Stomach (tissue), 9 donors: ENCODE measurements around the gene RGS6. TPM values are rescaled to one million over a fixed set of nuclear protein-coding genes. Genes with fewer than 3 reads are reported as not detected.

Experiments used
- DNase-seq, 2 donors: peaks; one replicate each; pipeline versions ENCODE4 v3.0.0 to v3.0.0-alpha.2; 2013 to 2019
- H3K27ac ChIP-seq, 5 donors: fragments of 200-600 bp in 4 of 5; sonication (generic) in 4 of 5; one replicate each; pipeline ENCODE4 v1.5.1; 2013 to 2019; ENCODE audit warnings: mild to moderate bottlenecking in 1 of 5, moderate library complexity in 1 of 5
- H3K27me3 ChIP-seq, 3 donors: fragments of 200-600 bp; sonication (generic); one replicate each; pipeline ENCODE4 v1.5.1; 2017 to 2019; ENCODE audit warnings: mixed run types in 1 of 3
- H3K36me3 ChIP-seq, 4 donors: fragments of 200-600 bp; sonication (generic); 1 replicate in 3 of 4; 2 replicates in 1 of 4; pipeline ENCODE4 v1.5.1; 2016 to 2019
- H3K4me1 ChIP-seq, 4 donors: fragments of 200-600 bp; sonication (generic); one replicate each; pipeline ENCODE4 v1.5.1; 2016 to 2019
- H3K4me3 ChIP-seq, 4 donors: fragments of 200-600 bp; sonication (generic) in 3 of 4; one replicate each; pipeline ENCODE4 v1.5.1; 2016 to 2019; ENCODE audit warnings: mild to moderate bottlenecking in 1 of 4
- H3K9me3 ChIP-seq, 4 donors: fragments of 200-600 bp; sonication (generic); one replicate each; pipeline ENCODE4 v1.5.1; 2016 to 2019
- EP300 ChIP-seq: sonication (generic); formaldehyde crosslinking; IDR thresholded peaks from one replicate; pipeline ENCODE4 v1.6.1; 2017; ENCODE audit warnings: antibody characterized with exemption
- POLR2A ChIP-seq, 4 donors: fragments of 450-650 bp; IDR thresholded peaks; one replicate each; pipeline ENCODE4 v1.6.1; 2016; ENCODE audit warnings: antibody characterized with exemption in 4 of 4, control low read depth in 2 of 4, mild to moderate bottlenecking in 1 of 4, moderate library complexity in 1 of 4
- POLR2AphosphoS5 ChIP-seq, 3 donors: sonication (generic); formaldehyde crosslinking; IDR thresholded peaks; one replicate each; pipeline ENCODE4 v1.6.1; 2016; ENCODE audit warnings: antibody characterized with exemption in 3 of 3
- WGBS, 5 donors: extraction: QIAGEN DNeasy Blood & Tissue Kit in 3 of 5; methylation state at CpG; one replicate each; pipeline versions ENCODE4 v1.1.5 to v1.1.7; 2013 to 2018; 5-methylcytosine and 5-hydroxymethylcytosine counted together
- intact Hi-C: fragments of 100-400 bp; cut with DNase I; formaldehyde crosslinking; loops from one replicate; pipeline ENCODE4 v1.15.1; 2023; ENCODE audit warnings: low total_unique reads
- polyA plus RNA-seq, 3 donors: library from polyadenylated mRNA; stranded (reverse); fragments of 200-250 nt; gene quantifications; one replicate each; pipeline ENCODE4 v1.2.3, GENCODE V29; 2013
- total RNA-seq, 5 donors: library from RNA; depleted of rRNA; stranded (reverse); fragments of >200 nt; gene quantifications; one replicate each; pipeline versions ENCODE4 v1.1.0 to v1.2.3, GENCODE V29; 2014 to 2016
- TF ChIP-seq, protein P1 (sequence below), 7 experiments: fragments of 450-650 bp in 4 of 7; fragments of 200-600 bp in 3 of 7; sonication (generic) in 3 of 7; IDR thresholded peaks; one replicate each; pipeline ENCODE4 v1.5.1; 2016 to 2019; ENCODE audit warnings: antibody characterized with exemption in 7 of 7, control low read depth in 2 of 7, mild to moderate bottlenecking in 1 of 7
- donor health status: healthy with polysubstance abuse.
- donor health status: Bipolar disorder and iron deficiency.
- donor health status: healthy.

Gene RGS6
- total and polyA plus RNA-seq, 8 donors, result 0.25 to 18.0 (median 0.92) TPM; not detected in 1

DNA sequence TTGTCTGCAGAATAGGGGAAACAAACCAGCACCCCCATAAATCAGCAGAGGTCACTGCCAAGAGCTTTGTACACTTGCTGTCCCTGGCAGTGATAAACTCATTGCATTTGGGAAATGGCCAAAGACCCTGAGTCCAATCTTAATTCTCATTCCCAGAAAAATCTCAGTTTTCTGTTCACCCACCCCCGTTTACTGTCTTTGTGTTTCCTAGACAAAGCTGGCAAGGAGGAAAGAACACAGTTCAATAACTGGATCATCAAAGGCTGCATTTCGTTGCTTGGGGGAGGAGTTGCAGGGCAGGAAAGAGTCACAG is 596.6 kb downstream of the RGS6 start:
- no peak overlapping the region for H3K27ac ChIP-seq
- no peak overlapping the region for H3K4me3 ChIP-seq
- H3K27me3 ChIP-seq, result no peaks in the 10 kb centered on the region
- no peak for TF ChIP-seq POLR2A (IDR thresholded peaks at IDR 0.05)
- TF ChIP-seq EP300, result no peak
- no peak for TF ChIP-seq POLR2AphosphoS5 (IDR thresholded peaks at IDR 0.05)
- TF ChIP-seq, protein P1, sequence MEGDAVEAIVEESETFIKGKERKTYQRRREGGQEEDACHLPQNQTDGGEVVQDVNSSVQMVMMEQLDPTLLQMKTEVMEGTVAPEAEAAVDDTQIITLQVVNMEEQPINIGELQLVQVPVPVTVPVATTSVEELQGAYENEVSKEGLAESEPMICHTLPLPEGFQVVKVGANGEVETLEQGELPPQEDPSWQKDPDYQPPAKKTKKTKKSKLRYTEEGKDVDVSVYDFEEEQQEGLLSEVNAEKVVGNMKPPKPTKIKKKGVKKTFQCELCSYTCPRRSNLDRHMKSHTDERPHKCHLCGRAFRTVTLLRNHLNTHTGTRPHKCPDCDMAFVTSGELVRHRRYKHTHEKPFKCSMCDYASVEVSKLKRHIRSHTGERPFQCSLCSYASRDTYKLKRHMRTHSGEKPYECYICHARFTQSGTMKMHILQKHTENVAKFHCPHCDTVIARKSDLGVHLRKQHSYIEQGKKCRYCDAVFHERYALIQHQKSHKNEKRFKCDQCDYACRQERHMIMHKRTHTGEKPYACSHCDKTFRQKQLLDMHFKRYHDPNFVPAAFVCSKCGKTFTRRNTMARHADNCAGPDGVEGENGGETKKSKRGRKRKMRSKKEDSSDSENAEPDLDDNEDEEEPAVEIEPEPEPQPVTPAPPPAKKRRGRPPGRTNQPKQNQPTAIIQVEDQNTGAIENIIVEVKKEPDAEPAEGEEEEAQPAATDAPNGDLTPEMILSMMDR (IDR thresholded peaks at IDR 0.05), result no peak
- peak in 1 of 2 donors; percentile 48 for DNase-seq
- intact Hi-C loops, result no loop called here
- no peaks in the 10 kb centered on the region for H3K36me3 ChIP-seq
- 51 to 66% (median 58%) methylated on average over 2 of the region's 2 CpGs for WGBS, 5 donors
- peaks cover 0 to 8% (median 0%) of the 10 kb centered on the region in 4 donors for H3K4me1 ChIP-seq
- peaks cover 0 to 11% (median 5%) of the 10 kb centered on the region in 4 donors for H3K9me3 ChIP-seq

DNA sequence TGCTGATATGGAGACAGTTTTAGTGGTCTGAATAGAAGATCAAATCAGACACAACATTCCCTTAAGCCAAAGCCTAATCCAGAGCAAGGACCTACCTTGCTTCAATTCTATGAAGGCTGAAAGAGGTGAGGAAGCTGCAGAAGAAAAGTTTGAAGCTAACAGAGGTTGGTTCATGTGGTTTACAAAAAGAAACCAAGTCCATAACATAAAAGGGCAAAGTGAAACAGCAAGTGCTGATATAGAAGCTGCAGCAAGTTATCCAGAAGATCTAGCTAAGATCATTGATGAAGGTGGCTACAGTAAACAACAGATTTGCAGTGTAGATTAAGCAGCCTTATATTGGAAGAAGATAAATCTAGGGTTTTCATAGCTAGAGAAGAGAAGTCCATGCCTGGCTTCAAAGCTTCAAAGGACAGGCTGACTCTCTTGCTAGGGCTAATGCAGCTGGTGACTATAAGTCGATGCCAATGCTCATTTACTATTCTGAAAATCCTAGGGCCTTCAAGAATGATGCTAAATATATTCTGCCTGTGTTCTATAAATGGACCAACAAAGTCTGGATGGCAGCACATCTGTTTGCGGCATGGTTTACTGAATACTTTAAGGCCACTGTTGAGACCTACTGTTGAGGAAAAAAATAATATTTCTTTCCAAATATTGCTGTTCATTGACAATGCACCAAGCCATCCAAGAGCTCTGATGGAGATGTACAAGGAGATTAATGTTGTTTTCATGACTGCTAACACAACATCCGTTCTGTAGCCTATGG is 600.6 kb downstream of the RGS6 start:
- Histone ChIP-seq H3K4me3 (no peak overlapping the region), H3K27me3 (no peaks in the 10 kb centered on the region), H3K9me3 (peaks cover 0 to 11% (median 5%) of the 10 kb centered on the region in 4 donors), H3K27ac (no peak overlapping the region), H3K4me1 (peaks cover 0 to 15% (median 4%) of the 10 kb centered on the region in 4 donors), H3K36me3 (no peaks in the 10 kb centered on the region)
- DNase-seq, result no peak
- 77 to 99% (median 86%) methylated on average over 3 of the region's 3 CpGs for WGBS, 5 donors
- TF ChIP-seq, protein P1 (IDR thresholded peaks at IDR 0.05), result no peak
- TF ChIP-seq POLR2A (IDR thresholded peaks at IDR 0.05), result no peak
- TF ChIP-seq EP300, result no peak
- no peak for TF ChIP-seq POLR2AphosphoS5 (IDR thresholded peaks at IDR 0.05)
- intact Hi-C loops, result no loop called here

DNA sequence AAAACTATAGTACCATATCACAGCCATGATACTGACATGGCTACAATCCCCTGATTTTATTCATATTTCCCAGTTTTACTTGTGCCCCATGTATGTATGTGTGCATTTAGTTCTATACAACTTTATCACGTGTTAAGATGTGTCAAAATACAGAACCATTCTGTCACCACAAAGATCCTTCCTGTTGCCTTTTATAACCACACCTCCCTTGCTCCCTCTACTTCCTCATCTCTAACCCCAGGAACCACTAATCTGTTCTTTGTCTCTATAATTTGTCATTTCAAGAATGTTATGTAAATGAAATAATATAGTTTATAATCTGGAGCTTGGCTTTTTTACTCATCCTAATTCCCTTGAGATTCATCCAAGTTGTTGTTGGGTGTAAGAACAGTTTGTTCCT is 603.3 kb downstream of the RGS6 start:
- Histone ChIP-seq H3K9me3 (peaks cover 0 to 11% (median 5%) of the 10 kb centered on the region in 4 donors), H3K36me3 (no peaks in the 10 kb centered on the region), H3K4me1 (peaks cover 0 to 15% (median 0%) of the 10 kb centered on the region in 4 donors), H3K4me3 (no peak overlapping the region), H3K27ac (no peak overlapping the region), H3K27me3 (peaks cover 0 to 5% (median 0%) of the 10 kb centered on the region in 3 donors)
- intact Hi-C loops, result no loop called here
- DNase-seq, result peak in 1 of 2 donors; percentile 36
- no peak for TF ChIP-seq POLR2A (IDR thresholded peaks at IDR 0.05)
- TF ChIP-seq EP300, result no peak
- TF ChIP-seq, protein P1 (IDR thresholded peaks at IDR 0.05), result no peak
- TF ChIP-seq POLR2AphosphoS5 (IDR thresholded peaks at IDR 0.05), result no peak
- 55 to 82% (median 67%) methylated on average over 1 of the region's 1 CpG for WGBS, 5 donors

DNA sequence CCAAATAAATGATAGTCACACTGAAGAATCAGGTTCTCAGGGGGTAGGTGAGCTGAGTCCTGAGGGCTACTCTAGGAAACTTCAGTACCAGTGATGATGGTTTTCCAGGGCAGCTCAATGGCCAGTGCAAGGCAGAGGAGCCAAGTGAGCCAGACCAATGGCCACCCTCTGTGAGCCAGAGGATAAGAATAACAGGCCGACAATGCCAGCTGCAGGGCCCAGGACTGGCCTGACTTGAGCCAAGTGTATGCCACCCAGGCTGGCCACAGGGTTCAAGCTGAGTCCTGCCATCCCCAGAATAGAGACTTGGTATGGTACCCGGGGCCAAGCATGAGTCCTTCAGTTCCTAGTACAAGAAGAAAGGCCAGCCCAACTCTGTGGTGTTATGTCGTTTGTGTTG is 606.2 kb downstream of the RGS6 start:
- H3K27ac ChIP-seq, result no peak overlapping the region
- intact Hi-C loops, result no loop called here
- H3K4me3 ChIP-seq, result no peak overlapping the region
- H3K4me1 ChIP-seq, result peaks cover 0 to 15% (median 0%) of the 10 kb centered on the region in 4 donors
- WGBS, 5 donors, result 80 to 100% (median 86%) methylated on average over 3 of the region's 3 CpGs
- H3K27me3 ChIP-seq, result peaks cover 0 to 5% (median 0%) of the 10 kb centered on the region in 3 donors
- DNase-seq, result no peak
- TF ChIP-seq EP300 (no peak), POLR2A (IDR thresholded peaks at IDR 0.05) (no peak), POLR2AphosphoS5 (IDR thresholded peaks at IDR 0.05) (no peak)
- TF ChIP-seq, protein P1 (IDR thresholded peaks at IDR 0.05), result no peak
- H3K36me3 ChIP-seq, result no peaks in the 10 kb centered on the region
- peaks cover 0 to 3% (median under 1%) of the 10 kb centered on the region in 4 donors for H3K9me3 ChIP-seq
